Measurements from ENCODE around the gene APOL6. TPM values are rescaled to one million over a fixed set of nuclear protein-coding genes. Genes with fewer than 3 reads are reported as not detected.
A peak's percentile ranks its signal among the peaks of the same experiment; 100 is the strongest.

APOL6 gene
- total and polyA plus RNA-seq, 2 donors from 2014 or later = 5.5 to 30.2 TPM

DNA sequence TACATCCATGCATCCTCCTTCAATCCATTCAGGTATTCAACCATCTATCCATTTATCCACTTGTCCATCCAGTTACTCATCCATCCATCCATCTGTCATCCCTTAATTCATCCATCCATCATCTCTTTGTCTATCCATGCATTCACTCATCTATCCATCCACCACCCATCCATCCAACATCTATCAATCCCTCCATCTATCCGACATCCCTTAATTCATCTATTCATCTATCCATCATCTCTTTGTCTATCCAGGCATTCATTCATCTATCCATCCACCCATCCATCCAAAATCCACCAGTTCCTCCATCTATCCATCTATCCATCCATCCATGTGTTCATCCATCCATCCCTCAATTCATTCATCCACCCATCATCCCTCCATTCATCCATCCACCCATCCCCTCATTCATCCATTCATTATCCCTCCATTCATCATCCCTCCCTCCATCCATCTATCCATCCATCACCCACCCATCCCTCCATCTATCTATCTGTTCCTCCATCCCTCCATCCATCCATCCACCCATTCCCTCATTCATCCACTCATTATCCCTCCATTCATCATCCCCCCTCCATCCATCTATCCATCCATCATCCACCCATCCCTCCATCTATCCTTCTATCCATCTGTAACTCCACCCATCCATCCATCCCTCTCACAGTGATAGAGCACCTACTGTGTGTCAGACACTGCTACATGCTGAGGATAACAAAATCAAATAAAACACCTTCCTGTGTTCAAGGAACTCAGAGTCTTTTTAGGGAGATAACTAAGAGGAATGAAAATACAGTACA, 29.6 kb upstream of the APOL6 start:
- no peaks in the 10 kb centered on the region for H3K36me3 ChIP-seq (ENCODE audit: control insufficient read depth in 2 of 3, insufficient read depth in 3 of 3, low read length in 3 of 3)
- H3K27ac ChIP-seq (ENCODE audit: low read depth in 2 of 2, low read length in 2 of 2) = no peak overlapping the region
- intact Hi-C loops (cut with DNase I) = no loop called here
- DNase-seq = no peak
- no peak for FAIRE-seq
- H3K9ac ChIP-seq (ENCODE audit: low read length in 3 of 3) = no peak overlapping the region
- no peaks in the 10 kb centered on the region for H3K9me3 ChIP-seq (ENCODE audit: control insufficient read depth in 2 of 3, insufficient read depth in 1 of 3, low read length in 3 of 3)
- peaks cover 0 to 4% (median 0%) of the 10 kb centered on the region in 3 donors for H3K4me1 ChIP-seq (ENCODE audit: control insufficient read depth in 2 of 3, insufficient read depth in 2 of 3, low read depth in 1 of 3, low read length in 3 of 3)
- TF ChIP-seq, protein P1, sequence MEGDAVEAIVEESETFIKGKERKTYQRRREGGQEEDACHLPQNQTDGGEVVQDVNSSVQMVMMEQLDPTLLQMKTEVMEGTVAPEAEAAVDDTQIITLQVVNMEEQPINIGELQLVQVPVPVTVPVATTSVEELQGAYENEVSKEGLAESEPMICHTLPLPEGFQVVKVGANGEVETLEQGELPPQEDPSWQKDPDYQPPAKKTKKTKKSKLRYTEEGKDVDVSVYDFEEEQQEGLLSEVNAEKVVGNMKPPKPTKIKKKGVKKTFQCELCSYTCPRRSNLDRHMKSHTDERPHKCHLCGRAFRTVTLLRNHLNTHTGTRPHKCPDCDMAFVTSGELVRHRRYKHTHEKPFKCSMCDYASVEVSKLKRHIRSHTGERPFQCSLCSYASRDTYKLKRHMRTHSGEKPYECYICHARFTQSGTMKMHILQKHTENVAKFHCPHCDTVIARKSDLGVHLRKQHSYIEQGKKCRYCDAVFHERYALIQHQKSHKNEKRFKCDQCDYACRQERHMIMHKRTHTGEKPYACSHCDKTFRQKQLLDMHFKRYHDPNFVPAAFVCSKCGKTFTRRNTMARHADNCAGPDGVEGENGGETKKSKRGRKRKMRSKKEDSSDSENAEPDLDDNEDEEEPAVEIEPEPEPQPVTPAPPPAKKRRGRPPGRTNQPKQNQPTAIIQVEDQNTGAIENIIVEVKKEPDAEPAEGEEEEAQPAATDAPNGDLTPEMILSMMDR (IDR thresholded peaks at IDR 0.05; ENCODE audit: borderline replicate concordance, extremely low read depth, insufficient read depth) = no peak
- no peak overlapping the region for H3K4me3 ChIP-seq (ENCODE audit: low read length in 3 of 3)
- H3K27me3 ChIP-seq (ENCODE audit: control insufficient read depth, insufficient read depth, low read length) = no peaks in the 10 kb centered on the region

DNA sequence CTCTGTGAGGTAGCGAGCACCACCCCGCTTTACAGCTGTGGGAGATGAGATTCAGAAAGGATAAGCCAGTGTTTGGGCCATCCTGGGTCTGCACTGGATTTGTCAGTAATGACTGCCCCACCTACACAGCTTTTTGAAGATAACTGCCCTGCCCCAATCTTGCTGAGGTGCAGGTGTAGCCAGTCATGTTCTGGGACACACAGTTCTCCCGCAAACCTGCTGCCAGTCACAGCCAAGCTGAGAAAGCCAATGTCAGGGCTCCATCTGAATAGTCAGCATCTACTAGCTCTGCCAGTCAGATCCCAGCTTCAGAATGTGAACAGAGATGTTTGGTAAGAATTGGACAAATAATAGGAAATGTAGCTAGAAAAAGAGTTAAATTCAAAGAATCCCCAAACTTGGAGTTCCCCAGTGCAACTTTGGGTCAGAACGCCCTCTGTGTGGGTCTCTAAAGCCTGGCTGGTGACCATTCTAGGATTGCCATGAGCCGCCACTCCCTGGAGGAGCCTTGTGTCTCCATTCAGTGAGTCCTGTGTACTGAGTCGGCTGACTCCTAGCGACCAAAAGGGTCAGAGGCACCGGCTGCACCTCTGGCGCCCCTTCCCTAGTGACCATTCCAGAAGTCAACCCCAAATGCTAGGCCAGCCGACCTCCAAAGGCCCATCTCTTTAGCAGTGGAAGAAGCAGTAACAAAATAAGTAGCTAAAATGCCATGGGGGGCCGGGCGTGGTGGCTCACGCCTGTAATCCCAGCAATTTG, 28.7 kb upstream of the APOL6 start:
- H3K27me3 ChIP-seq (ENCODE audit: control insufficient read depth, insufficient read depth, low read length) = no peaks in the 10 kb centered on the region
- H3K9me3 ChIP-seq (ENCODE audit: control insufficient read depth in 2 of 3, insufficient read depth in 1 of 3, low read length in 3 of 3) = no peaks in the 10 kb centered on the region
- no peak overlapping the region for H3K27ac ChIP-seq (ENCODE audit: low read depth in 2 of 2, low read length in 2 of 2)
- peaks cover 0 to 4% (median 0%) of the 10 kb centered on the region in 3 donors for H3K4me1 ChIP-seq (ENCODE audit: control insufficient read depth in 2 of 3, insufficient read depth in 2 of 3, low read depth in 1 of 3, low read length in 3 of 3)
- no peak overlapping the region for H3K4me3 ChIP-seq (ENCODE audit: low read length in 3 of 3)
- no peak overlapping the region for H3K9ac ChIP-seq (ENCODE audit: low read length in 3 of 3)
- FAIRE-seq (no peak), DNase-seq (peak in 1 of 5 donors; percentile 45)
- no peaks in the 10 kb centered on the region for H3K36me3 ChIP-seq (ENCODE audit: control insufficient read depth in 2 of 3, insufficient read depth in 3 of 3, low read length in 3 of 3)
- TF ChIP-seq, protein P1 (IDR thresholded peaks at IDR 0.05; ENCODE audit: borderline replicate concordance, extremely low read depth, insufficient read depth) = no peak
- intact Hi-C loops (cut with DNase I) = loop anchor here (10.0 kb wide), 2 partner anchors 305 to 505 kb away; no protein-coding TSS in a partner anchor

DNA sequence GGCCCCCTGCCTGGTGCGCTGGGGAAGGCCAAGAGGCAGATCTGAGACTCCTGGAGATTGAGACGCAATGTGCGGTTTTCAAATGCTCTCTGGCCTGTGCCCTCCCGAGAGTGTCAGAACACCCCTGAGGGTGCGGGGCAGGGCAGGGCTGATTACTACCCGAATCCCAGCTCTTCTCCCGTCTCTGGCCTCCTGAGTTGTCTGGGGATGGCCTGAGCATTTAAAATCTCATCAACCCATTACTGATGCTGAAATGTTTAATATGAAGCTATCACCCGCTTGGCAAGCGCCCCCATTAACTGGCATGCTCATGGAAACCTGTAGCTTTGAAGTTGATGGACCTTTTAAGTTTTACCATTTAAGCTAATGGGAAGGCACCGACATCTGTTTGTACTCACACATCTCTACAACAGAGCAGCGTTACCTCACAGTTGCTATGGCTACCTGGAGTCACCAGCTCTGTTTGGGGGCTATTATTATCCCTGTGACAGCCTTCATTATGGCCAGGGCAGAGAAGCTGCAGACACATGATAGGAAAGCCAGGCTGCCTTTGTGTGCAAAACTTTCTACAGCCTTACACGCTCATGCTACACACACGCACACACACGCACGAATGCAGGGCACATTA, 27.5 kb upstream of the APOL6 start:
- Histone ChIP-seq H3K27ac (ENCODE audit: low read depth in 2 of 2, low read length in 2 of 2) (no peak overlapping the region), H3K27me3 (ENCODE audit: control insufficient read depth, insufficient read depth, low read length) (no peaks in the 10 kb centered on the region), H3K36me3 (ENCODE audit: control insufficient read depth in 2 of 3, insufficient read depth in 3 of 3, low read length in 3 of 3) (no peaks in the 10 kb centered on the region), H3K9ac (ENCODE audit: low read length in 3 of 3) (no peak overlapping the region), H3K4me1 (ENCODE audit: control insufficient read depth in 2 of 3, insufficient read depth in 2 of 3, low read depth in 1 of 3, low read length in 3 of 3) (peaks cover 0 to 4% (median 0%) of the 10 kb centered on the region in 3 donors), H3K9me3 (ENCODE audit: control insufficient read depth in 2 of 3, insufficient read depth in 1 of 3, low read length in 3 of 3) (no peaks in the 10 kb centered on the region), H3K4me3 (ENCODE audit: low read length in 3 of 3) (no peak overlapping the region)
- FAIRE-seq (no peak), DNase-seq (peak; percentile 9 to 87 (median 73))
- intact Hi-C loops (cut with DNase I) = loop anchor here (10.0 kb wide), 2 partner anchors 304 to 504 kb away; no protein-coding TSS in a partner anchor
- TF ChIP-seq, protein P1 (IDR thresholded peaks at IDR 0.05; ENCODE audit: borderline replicate concordance, extremely low read depth, insufficient read depth) = no peak

All from kidney (tissue), 14 donors.